ENCODE data around the gene PKLR.
"Not testable (repeated sequence)": the region's sequence is repeated elsewhere in the genome, so short reads cannot be mapped to it uniquely, and the experiment has no call there.

Gene PKLR
- 0 reads per million in 3 donors for total RNA-seq

DNA sequence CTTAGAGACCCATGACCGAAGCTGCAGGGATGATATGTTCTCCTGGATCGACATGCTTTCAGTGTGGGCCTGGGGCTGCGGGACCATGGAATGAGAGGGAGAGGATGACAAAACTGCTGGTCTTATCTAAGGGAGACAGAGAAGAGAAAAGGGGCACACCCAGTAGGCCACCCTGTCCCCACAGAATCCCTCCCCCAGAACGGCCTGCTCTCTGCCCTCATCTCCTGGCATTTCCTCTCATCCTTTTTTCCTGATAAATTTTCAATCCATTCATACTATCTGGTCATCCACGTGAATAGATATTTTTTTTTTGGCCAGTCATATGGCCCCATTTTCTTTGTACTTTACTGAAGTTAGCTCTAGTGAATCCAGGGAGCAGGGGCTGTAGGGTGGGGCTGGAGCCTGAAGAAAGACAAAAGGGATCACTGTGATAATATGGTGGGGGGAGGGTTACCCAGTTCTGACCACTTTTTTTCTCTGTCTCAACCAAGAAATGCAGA lies at the start of gene PKLR:
Gene PKLR (minus strand): TSS at position 97 of the 500 bp plus-strand sequence. CDS start 43 bp downstream, at position 54.
- H3K27ac ChIP-seq (ENCODE audit: insufficient read depth, low read length, poor library complexity, severe bottlenecking): no peak within 1 kb of the TSS
- no peaks in the 10 kb centered on the region for H3K4me1 ChIP-seq (ENCODE audit: control insufficient read depth, insufficient read depth, low read length, poor library complexity, severe bottlenecking)
- no peaks in the 10 kb centered on the region for H3K36me3 ChIP-seq (ENCODE audit: control insufficient read depth, insufficient read depth, low read length)
- H3K9me3 ChIP-seq (ENCODE audit: control insufficient read depth, low read length): no peaks in the 10 kb centered on the region
- H3K4me3 ChIP-seq (ENCODE audit: insufficient read depth, low read depth, low read length, poor library complexity, severe bottlenecking): no peak within 1 kb of the TSS
- no peaks in the 10 kb centered on the region for H3K27me3 ChIP-seq (replicated peaks; ENCODE audit: control insufficient read depth, insufficient read depth, low read length, poor library complexity, severe bottlenecking)
- DNase-seq: no peak

DNA sequence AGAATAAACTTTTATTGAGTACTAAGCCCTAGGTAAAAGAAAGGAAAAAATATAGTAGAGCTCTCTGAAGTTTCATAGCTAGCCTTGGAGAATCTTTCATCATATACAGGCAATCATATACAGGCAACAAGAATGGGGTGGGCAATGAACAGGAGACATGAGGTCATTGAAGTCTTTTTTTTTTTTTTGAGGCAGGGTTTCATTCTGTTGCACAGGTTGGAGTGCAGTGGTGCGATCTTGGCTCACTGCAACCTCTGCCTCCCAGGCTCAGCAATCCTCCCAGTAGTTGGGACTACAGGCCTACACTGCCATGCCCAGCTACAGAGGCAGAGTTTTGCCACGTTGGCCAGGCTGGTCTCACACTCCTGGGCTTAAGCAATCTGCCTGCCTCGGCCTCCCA lies 41.6 kb upstream of the PKLR start:
- no peak for DNase-seq
- H3K4me3 ChIP-seq (ENCODE audit: insufficient read depth, low read depth, low read length, poor library complexity, severe bottlenecking): no peak overlapping the region
- no peaks in the 10 kb centered on the region for H3K27me3 ChIP-seq (replicated peaks; ENCODE audit: control insufficient read depth, insufficient read depth, low read length, poor library complexity, severe bottlenecking)
- no peaks in the 10 kb centered on the region for H3K9me3 ChIP-seq (ENCODE audit: control insufficient read depth, low read length)
- no peaks in the 10 kb centered on the region for H3K4me1 ChIP-seq (ENCODE audit: control insufficient read depth, insufficient read depth, low read length, poor library complexity, severe bottlenecking)
- H3K36me3 ChIP-seq (ENCODE audit: control insufficient read depth, insufficient read depth, low read length): peaks cover 76% of the 10 kb centered on the region
- H3K27ac ChIP-seq (ENCODE audit: insufficient read depth, low read length, poor library complexity, severe bottlenecking): no peak overlapping the region

DNA sequence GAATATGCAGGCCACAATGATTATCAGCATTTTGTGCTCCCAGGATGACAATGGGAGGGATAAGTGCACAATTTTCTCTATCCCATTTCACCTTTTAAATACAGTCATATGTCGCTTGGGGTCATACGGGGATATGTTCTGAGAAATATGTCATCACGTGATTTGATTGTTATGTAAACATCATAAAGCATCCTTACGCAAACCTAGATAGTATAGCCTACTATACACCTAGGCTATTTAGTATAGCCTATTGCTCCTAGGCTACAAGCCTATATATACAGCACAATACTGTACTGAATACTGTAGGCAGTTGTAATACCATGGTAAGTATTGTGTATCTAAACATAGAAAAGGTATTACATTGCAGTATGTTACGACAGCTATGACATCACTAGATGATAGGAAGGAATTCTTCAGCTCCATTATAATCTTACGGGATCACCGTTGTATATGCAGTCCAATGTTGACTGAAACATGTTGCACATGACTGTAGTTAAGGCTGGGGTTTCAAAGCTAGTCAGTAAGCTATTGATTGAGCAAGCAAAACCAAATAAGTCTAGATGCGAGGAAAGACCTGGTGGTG lies 38.4 kb upstream of the PKLR start:
- Histone ChIP-seq H3K27me3 (replicated peaks; ENCODE audit: control insufficient read depth, insufficient read depth, low read length, poor library complexity, severe bottlenecking) (no peaks in the 10 kb centered on the region), H3K4me1 (ENCODE audit: control insufficient read depth, insufficient read depth, low read length, poor library complexity, severe bottlenecking) (no peaks in the 10 kb centered on the region), H3K4me3 (ENCODE audit: insufficient read depth, low read depth, low read length, poor library complexity, severe bottlenecking) (no peak overlapping the region), H3K27ac (ENCODE audit: insufficient read depth, low read length, poor library complexity, severe bottlenecking) (no peak overlapping the region), H3K9me3 (ENCODE audit: control insufficient read depth, low read length) (no peaks in the 10 kb centered on the region), H3K36me3 (ENCODE audit: control insufficient read depth, insufficient read depth, low read length) (peaks cover 71% of the 10 kb centered on the region)
- no peak for DNase-seq

DNA sequence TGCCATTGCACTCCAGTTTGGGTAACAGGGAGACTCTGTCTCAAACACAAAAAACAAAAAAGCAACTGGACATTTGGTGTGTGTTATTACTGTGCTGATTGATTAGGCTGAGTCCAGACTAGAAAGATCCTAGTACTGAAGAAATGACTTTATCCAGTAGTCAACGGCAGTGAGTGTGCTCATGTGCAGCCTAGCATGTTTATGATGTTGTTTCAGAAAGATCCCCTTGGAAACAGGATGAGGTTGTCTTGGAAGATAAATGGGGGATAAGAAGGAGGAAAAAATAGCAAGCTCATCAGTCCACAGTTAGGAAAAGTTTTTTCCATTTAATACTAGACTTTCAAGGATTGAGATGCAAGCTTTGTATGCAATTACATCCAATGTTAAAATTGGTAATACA lies 33.7 kb upstream of the PKLR start:
- DNase-seq: no peak
- Histone ChIP-seq H3K4me1 (ENCODE audit: control insufficient read depth, insufficient read depth, low read length, poor library complexity, severe bottlenecking) (no peaks in the 10 kb centered on the region), H3K4me3 (ENCODE audit: insufficient read depth, low read depth, low read length, poor library complexity, severe bottlenecking) (no peak overlapping the region), H3K9me3 (ENCODE audit: control insufficient read depth, low read length) (no peaks in the 10 kb centered on the region), H3K27me3 (replicated peaks; ENCODE audit: control insufficient read depth, insufficient read depth, low read length, poor library complexity, severe bottlenecking) (no peaks in the 10 kb centered on the region), H3K27ac (ENCODE audit: insufficient read depth, low read length, poor library complexity, severe bottlenecking) (no peak overlapping the region), H3K36me3 (ENCODE audit: control insufficient read depth, insufficient read depth, low read length) (peaks cover 50% of the 10 kb centered on the region)

DNA sequence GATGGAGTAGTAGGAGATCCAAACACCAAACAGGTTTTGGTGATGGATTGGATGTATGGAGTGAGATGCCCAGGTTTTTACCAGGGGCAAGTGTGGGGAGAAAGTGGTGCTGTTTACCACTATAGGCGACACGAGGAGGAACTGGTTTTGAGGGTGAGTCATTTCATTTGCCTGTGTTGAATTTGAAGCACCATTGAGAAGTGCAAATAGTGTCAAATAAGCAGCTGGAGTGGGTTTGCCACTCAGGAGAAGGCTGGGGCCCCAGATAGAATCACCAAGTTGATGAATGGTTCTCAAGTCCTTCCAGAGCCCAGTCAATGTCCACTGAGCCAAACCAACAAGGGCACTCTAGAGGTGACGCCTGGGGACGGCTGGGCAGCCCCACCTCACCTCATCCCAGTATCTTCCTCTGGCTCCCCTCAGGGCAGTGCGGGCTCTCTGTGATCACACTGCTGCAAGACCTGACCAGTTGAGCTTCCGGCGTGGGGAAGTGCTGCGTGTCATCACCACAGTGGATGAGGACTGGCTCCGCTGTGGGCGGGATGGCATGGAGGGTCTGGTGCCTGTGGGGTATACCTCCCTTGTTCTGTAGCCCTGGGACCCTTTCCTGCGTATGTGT lies 28.9 kb upstream of the PKLR start:
- no peak overlapping the region for H3K4me3 ChIP-seq (ENCODE audit: insufficient read depth, low read depth, low read length, poor library complexity, severe bottlenecking)
- H3K4me1 ChIP-seq (ENCODE audit: control insufficient read depth, insufficient read depth, low read length, poor library complexity, severe bottlenecking): peaks cover 3% of the 10 kb centered on the region
- no peaks in the 10 kb centered on the region for H3K27me3 ChIP-seq (replicated peaks; ENCODE audit: control insufficient read depth, insufficient read depth, low read length, poor library complexity, severe bottlenecking)
- H3K9me3 ChIP-seq (ENCODE audit: control insufficient read depth, low read length): no peaks in the 10 kb centered on the region
- no peak for DNase-seq
- peaks cover 20% of the 10 kb centered on the region for H3K36me3 ChIP-seq (ENCODE audit: control insufficient read depth, insufficient read depth, low read length)
- no peak overlapping the region for H3K27ac ChIP-seq (ENCODE audit: insufficient read depth, low read length, poor library complexity, severe bottlenecking)

DNA sequence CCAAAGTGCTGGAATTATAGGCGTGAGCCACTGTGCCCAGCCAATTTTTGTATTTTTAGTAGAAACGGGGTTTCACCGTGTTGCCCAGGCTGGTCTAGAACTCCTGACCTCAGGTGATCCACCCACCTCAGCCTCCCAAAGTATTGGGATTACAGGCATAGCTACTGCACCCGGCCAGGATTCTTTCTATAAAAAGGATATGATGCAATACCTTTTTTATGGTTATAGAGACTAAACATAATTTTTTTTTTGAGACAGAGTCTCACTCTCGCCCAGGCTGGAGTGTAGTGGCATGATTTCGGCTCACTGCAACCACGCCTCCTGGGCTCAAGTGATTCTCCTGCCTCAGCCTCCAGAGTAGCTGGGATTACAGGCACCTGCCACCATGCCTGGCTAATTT lies 27.6 kb upstream of the PKLR start:
- H3K27ac ChIP-seq (ENCODE audit: insufficient read depth, low read length, poor library complexity, severe bottlenecking); H3K9me3 ChIP-seq (ENCODE audit: control insufficient read depth, low read length); DNase-seq; H3K4me1 ChIP-seq (ENCODE audit: control insufficient read depth, insufficient read depth, low read length, poor library complexity, severe bottlenecking); H3K27me3 ChIP-seq (replicated peaks; ENCODE audit: control insufficient read depth, insufficient read depth, low read length, poor library complexity, severe bottlenecking); H3K4me3 ChIP-seq (ENCODE audit: insufficient read depth, low read depth, low read length, poor library complexity, severe bottlenecking): not testable (repeated sequence)
- peaks cover 14% of the 10 kb centered on the region for H3K36me3 ChIP-seq (ENCODE audit: control insufficient read depth, insufficient read depth, low read length)

DNA sequence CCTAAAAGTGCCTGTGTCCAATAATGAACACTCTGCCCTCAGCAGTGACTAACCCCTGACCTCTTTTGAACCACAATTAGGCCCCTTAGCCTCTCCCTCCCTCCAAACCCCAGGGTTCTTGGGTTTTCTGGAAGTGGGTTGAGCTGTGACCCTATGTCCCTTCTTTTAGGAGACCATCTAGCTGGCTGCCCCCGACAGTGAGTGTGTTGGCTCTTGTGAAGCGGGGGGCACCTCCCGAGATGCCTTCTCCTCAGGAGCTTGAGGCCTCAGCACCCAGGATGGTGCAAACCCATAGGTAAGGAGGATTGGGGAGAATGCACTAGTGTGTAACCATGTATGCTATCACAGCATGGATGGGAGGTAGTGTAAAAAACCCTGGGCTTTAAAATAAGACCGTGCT lies 26.7 kb upstream of the PKLR start:
- Histone ChIP-seq H3K27ac (ENCODE audit: insufficient read depth, low read length, poor library complexity, severe bottlenecking) (no peak overlapping the region), H3K9me3 (ENCODE audit: control insufficient read depth, low read length) (no peaks in the 10 kb centered on the region), H3K27me3 (replicated peaks; ENCODE audit: control insufficient read depth, insufficient read depth, low read length, poor library complexity, severe bottlenecking) (no peaks in the 10 kb centered on the region), H3K4me1 (ENCODE audit: control insufficient read depth, insufficient read depth, low read length, poor library complexity, severe bottlenecking) (peaks cover 5% of the 10 kb centered on the region), H3K4me3 (ENCODE audit: insufficient read depth, low read depth, low read length, poor library complexity, severe bottlenecking) (no peak overlapping the region), H3K36me3 (ENCODE audit: control insufficient read depth, insufficient read depth, low read length) (peaks cover 14% of the 10 kb centered on the region)
- DNase-seq: no peak

DNA sequence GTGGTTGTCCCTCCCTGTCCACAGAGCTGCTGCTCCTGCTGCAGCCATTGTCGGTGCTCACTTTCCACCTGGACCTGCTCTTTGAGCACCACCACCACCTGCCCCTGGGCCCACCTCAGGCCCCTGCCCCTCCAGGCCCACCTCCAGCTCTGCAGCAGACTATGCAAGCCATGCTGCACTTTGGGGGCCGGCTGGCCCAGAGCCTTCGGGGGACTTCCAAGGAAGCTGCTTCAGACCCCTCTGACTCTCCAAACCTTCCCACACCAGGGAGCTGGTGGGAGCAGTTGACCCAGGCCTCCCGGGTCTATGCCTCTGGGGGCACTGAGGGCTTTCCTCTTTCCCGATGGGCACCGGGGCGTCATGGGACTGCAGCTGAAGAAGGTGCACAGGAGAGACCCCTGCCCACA lies 25.4 kb upstream of the PKLR start:
- H3K27me3 ChIP-seq (replicated peaks; ENCODE audit: control insufficient read depth, insufficient read depth, low read length, poor library complexity, severe bottlenecking): no peaks in the 10 kb centered on the region
- H3K36me3 ChIP-seq (ENCODE audit: control insufficient read depth, insufficient read depth, low read length): peaks cover 14% of the 10 kb centered on the region
- peaks cover 5% of the 10 kb centered on the region for H3K4me1 ChIP-seq (ENCODE audit: control insufficient read depth, insufficient read depth, low read length, poor library complexity, severe bottlenecking)
- H3K27ac ChIP-seq (ENCODE audit: insufficient read depth, low read length, poor library complexity, severe bottlenecking): no peak overlapping the region
- H3K4me3 ChIP-seq (ENCODE audit: insufficient read depth, low read depth, low read length, poor library complexity, severe bottlenecking): no peak overlapping the region
- H3K9me3 ChIP-seq (ENCODE audit: control insufficient read depth, low read length): no peaks in the 10 kb centered on the region
- DNase-seq: no peak

DNA sequence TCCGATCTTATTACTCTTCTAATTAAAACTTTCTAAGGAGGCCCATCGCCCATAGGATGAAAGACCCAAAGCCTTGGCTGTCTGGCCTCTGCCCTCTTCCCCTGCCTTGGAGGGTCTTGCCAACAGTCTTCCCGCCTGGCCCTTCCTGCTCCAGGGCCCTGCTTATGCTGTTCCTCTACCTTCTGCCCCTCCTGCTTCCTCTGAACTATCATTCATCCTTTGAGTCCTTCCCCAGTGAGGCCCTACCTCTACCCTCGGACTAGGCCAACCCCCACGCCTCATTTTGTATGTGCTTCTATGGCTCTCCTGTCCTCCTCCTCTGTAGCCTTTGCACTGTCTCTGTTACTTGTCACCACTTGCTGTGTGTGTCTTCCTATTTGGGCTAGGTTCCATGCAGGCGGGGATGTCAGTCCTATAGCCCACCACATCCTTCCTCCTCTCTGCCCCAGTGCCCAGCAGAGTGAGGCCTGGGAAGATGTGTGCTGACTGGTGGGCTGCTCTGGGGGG lies 24.8 kb upstream of the PKLR start:
- Histone ChIP-seq H3K27ac (ENCODE audit: insufficient read depth, low read length, poor library complexity, severe bottlenecking) (no peak overlapping the region), H3K4me3 (ENCODE audit: insufficient read depth, low read depth, low read length, poor library complexity, severe bottlenecking) (no peak overlapping the region), H3K9me3 (ENCODE audit: control insufficient read depth, low read length) (no peaks in the 10 kb centered on the region), H3K36me3 (ENCODE audit: control insufficient read depth, insufficient read depth, low read length) (peaks cover 13% of the 10 kb centered on the region), H3K4me1 (ENCODE audit: control insufficient read depth, insufficient read depth, low read length, poor library complexity, severe bottlenecking) (peaks cover 10% of the 10 kb centered on the region), H3K27me3 (replicated peaks; ENCODE audit: control insufficient read depth, insufficient read depth, low read length, poor library complexity, severe bottlenecking) (no peaks in the 10 kb centered on the region)
- DNase-seq: no peak

DNA sequence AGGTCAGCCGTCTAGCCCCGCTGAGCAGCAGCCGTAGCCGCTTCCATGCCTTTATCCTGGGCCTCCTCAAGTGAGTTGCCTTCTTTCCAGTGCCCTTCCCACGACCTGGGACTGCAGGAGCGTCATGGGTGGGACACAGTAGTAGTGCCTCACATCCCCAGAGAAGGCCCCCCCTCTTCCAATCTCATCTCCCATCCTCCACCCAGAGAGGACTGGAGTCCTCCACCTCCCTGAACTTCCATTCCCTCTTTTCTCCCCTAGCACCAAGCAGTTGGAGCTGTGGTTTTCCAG lies 24.3 kb upstream of the PKLR start:
- Histone ChIP-seq H3K27ac (ENCODE audit: insufficient read depth, low read length, poor library complexity, severe bottlenecking) (no peak overlapping the region), H3K4me1 (ENCODE audit: control insufficient read depth, insufficient read depth, low read length, poor library complexity, severe bottlenecking) (peaks cover 13% of the 10 kb centered on the region), H3K36me3 (ENCODE audit: control insufficient read depth, insufficient read depth, low read length) (peaks cover 8% of the 10 kb centered on the region), H3K27me3 (replicated peaks; ENCODE audit: control insufficient read depth, insufficient read depth, low read length, poor library complexity, severe bottlenecking) (no peaks in the 10 kb centered on the region), H3K9me3 (ENCODE audit: control insufficient read depth, low read length) (no peaks in the 10 kb centered on the region), H3K4me3 (ENCODE audit: insufficient read depth, low read depth, low read length, poor library complexity, severe bottlenecking) (no peak overlapping the region)
- no peak for DNase-seq

Data from effector memory CD4-positive, alpha-beta T cell (primary cell).